AG10803 (cell line): ENCODE results near the gene BRK1.
"Not testable (repeated sequence)": the region's sequence is repeated elsewhere in the genome, so short reads cannot be mapped to it uniquely, and the experiment has no call there.

ENCODE experiments used
- DNase-seq: peaks from one replicate; pipeline ENCODE4 v3.0.0; 2010; ENCODE audit warnings: low read depth
- H3K4me3 ChIP-seq: 2 replicates; pipeline ENCODE4 v1.5.1; 2011; ENCODE audit warnings: mild to moderate bottlenecking, low read length, control low read depth
- TF ChIP-seq, protein P1 (sequence below): conservative IDR thresholded peaks from 2 replicates; pipeline ENCODE4 v1.5.1; 2011; ENCODE audit warnings: mild to moderate bottlenecking, low read length, control low read depth, inconsistent platforms

Gene BRK1

GRCh38 chr3:10160346-10160745, 44.9 kb downstream of the BRK1 start:
- peak; percentile 71 for DNase-seq
- TF ChIP-seq, protein P1, sequence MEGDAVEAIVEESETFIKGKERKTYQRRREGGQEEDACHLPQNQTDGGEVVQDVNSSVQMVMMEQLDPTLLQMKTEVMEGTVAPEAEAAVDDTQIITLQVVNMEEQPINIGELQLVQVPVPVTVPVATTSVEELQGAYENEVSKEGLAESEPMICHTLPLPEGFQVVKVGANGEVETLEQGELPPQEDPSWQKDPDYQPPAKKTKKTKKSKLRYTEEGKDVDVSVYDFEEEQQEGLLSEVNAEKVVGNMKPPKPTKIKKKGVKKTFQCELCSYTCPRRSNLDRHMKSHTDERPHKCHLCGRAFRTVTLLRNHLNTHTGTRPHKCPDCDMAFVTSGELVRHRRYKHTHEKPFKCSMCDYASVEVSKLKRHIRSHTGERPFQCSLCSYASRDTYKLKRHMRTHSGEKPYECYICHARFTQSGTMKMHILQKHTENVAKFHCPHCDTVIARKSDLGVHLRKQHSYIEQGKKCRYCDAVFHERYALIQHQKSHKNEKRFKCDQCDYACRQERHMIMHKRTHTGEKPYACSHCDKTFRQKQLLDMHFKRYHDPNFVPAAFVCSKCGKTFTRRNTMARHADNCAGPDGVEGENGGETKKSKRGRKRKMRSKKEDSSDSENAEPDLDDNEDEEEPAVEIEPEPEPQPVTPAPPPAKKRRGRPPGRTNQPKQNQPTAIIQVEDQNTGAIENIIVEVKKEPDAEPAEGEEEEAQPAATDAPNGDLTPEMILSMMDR: peak; percentile 24; the same call in 1 of the 2 replicates
- H3K4me3 ChIP-seq: no peak overlapping the region

DNA sequence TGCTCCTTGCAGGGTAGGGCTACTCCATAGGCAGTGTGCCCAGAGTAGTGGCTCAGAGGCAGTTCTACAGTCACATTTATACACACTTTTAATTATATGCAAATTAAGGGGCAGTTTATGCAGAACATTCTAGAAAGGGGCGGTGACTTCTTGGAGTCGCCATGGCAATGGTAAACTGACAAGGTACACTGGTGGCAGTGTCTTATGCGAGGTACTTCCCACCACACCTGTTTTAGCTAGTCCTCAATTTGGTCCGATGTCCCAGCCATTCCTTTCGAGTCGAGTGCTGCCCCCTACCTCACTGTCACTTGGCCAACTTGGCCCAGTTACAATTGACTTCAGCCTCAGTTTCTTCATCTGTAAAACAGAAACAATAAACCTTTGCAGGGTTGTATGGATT, 45.5 kb downstream of the BRK1 start:
- H3K4me3 ChIP-seq: no peak overlapping the region
- TF ChIP-seq, protein P1: no peak
- no peak for DNase-seq

DNA sequence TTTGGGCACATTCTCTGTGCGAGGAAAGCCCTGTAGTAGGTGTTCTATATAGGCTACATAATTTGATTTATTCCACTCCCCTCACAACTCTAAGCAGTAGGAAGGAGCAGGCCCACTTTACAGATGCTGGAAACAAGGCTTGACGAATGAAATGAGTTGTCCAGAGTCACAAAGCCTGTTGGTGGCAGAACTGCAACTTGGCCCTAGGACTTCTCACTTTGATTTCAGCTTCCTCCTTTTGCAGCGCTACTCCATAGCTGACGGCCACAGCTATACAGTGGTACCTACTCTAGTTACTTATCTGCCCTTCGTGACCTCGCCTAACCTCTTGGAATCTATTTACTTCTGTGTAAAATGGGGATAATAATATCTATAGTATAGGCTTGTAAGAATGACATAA, 46.7 kb downstream of the BRK1 start:
- TF ChIP-seq, protein P1: no peak
- no peak for DNase-seq
- no peak overlapping the region for H3K4me3 ChIP-seq

DNA sequence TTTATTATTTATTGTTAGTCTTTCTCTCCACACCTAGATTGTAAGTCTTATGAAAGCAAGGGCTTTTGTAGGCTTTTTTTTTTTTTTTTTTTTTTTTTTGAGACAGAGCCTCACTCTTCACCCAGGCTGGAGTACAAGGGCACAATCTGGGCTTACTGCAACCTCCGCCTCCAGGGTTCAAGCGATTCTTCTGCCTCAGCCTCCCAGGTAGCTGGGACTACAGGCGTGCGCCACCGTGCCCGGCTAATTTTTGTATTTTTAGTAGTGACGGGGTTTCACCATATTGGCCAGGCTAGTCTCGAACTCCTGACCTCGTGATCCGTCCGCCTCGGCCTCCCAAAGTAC, 48.7 kb downstream of the BRK1 start:
- DNase-seq: not testable (repeated sequence)
- H3K4me3 ChIP-seq: peak overlapping the region; percentile 86; the same call in 1 of the 2 replicates

- TF ChIP-seq, protein P1: peak; percentile 47
- peak within 1 kb of the TSS; percentile 86 for H3K4me3 ChIP-seq
- peak; percentile 55 for DNase-seq
Measured at GRCh38 chr3:10164546-10165393, 49.3 kb downstream of the BRK1 start, which contains the start of gene IRAK2. Gene IRAK2, plus strand, starts transcription at chr3:10164919. Its CDS starts 36 bp downstream, at chr3:10164955.

- no peak for DNase-seq
- H3K4me3 ChIP-seq: no peak overlapping the region
- TF ChIP-seq, protein P1: no peak
Measured at GRCh38 chr3:10166213-10166604, 50.7 kb downstream of the BRK1 start.

DNA sequence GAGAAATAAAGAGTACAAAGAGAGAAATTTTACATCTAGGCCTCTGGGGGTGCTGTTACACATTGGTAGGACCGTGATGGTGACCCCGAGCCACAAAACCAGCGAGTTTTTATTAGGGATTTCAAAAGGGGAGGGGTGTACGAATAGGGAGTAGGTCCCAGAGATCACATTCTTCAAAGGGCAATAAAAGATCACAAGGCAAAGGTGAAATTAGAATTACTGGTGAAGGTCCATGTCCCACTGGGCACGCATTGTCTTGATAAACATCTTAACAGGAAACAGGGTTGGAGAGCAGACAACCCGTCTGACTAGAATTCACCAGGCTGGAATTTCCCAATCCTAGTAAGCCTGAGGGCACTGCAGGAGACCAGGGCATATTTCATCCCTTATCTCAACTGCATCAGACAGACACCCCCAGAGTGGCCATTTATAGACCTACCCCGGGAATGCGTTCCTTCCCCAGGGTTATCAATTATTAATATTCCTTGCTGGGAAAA, 53.6 kb downstream of the BRK1 start:
- TF ChIP-seq, protein P1: no peak
- no peak overlapping the region for H3K4me3 ChIP-seq
- DNase-seq: no peak
